ENCODE results near the gene RSBN1. TPM values are rescaled to one million over a fixed set of nuclear protein-coding genes. Genes with fewer than 3 reads are reported as not detected.

Gene RSBN1
- total and polyA plus RNA-seq, 10 of the 15 experiments (the other 5 are each of a cell fraction or from before 2014, with no cell fraction given), result 2.9 to 26.8 (median 11.5) TPM

DNA sequence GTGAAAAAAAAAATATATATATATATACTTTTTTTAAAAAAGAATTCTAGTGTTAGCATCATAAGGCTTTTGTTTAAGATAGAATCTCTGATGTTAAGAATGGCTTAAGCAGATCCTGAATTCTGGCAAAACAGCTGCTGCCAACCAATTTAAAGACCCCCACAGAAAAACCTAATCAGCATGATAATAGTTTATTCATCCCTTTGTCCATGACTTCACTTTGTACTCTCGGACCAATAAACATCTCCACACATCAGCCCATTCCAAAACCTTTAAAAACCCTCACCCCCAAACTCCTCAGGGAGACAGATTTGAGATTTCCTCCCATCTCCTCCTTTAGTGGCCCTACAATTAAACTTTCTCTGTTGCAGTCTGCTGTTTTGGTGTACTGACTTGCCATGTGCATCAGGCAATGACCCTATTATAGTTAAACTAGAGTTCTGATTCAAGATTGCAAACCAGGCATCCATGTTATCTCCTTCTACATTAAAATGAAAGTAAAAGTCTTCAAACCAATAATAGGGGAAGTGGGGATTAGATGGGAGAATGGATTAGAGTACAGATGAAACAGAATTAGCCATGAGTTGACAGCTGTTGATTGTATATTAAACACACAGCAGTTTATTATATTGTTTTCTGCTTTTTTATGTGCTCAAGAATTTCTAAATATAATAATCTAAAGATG, 43.2 kb downstream of the RSBN1 start:
- ATAC-seq (peak; percentile 27; the same call in 1 of the 3 replicates), FAIRE-seq (no peak), DNase-seq (ENCODE audit: low read depth, low spot score) (no peak)
- intact Hi-C loops (cut with micrococcal nuclease; ENCODE audit: unreplicated experiment) (no loop called here), in situ Hi-C loops (cut with MboI) (no loop called here)
- no peak overlapping the region for H3K27ac ChIP-seq (ENCODE audit: control insufficient read depth, insufficient read depth)
- no peaks in the 10 kb centered on the region for H3K27me3 ChIP-seq (replicated peaks in 1 of 2; ENCODE audit: control insufficient read depth in 2 of 2, insufficient read depth in 2 of 2, low read length in 1 of 2)
- H4K20me1 ChIP-seq (ENCODE audit: control insufficient read depth, insufficient read depth), result no peaks in the 10 kb centered on the region
- ChIA-PET POLR2A (interaction anchor here (1.2 to 1.4 kb wide), 2 partner anchors 8 to 10 kb away, joined by 3 to 4 read pairs; partner anchors contain the start of gene PHTF1), SMC1A (ENCODE audit: uncharacterized antibody, unreplicated experiment) (interaction anchor here (1.0 to 3.5 kb wide), 3 partner anchors 9 to 17 kb away, joined by 4 to 16 read pairs (median 13); partner anchors contain the start of gene PHTF1), CTCF (interaction anchor here (0.8 to 2.2 kb wide), 4 partner anchors 9 to 43 kb away, joined by 3 to 8 read pairs (median 5); partner anchors contain the start of gene RSBN1), RAD21 (ENCODE audit: unreplicated experiment) (interaction anchor here (1.2 to 1.8 kb wide), 4 partner anchors 9 to 35 kb away, joined by 3 to 6 read pairs (median 5); partner anchors contain the start of gene PHTF1)
- H2AFZ ChIP-seq (ENCODE audit: control insufficient read depth, low read depth, low read length), result no peak overlapping the region
- H3K79me2 ChIP-seq (ENCODE audit: control insufficient read depth, insufficient read depth, low read length), result no peaks in the 10 kb centered on the region; the same call in 1 of the 2 replicates
- H3K4me3 ChIP-seq, result no peak overlapping the region
- TF ChIP-seq SPI1 (IDR thresholded peaks at IDR 0.05; ENCODE audit: borderline replicate concordance, insufficient read depth, low read depth, low read length), result peak; percentile 42; the same call in 1 of the 2 replicates
- TF ChIP-seq EED (IDR thresholded peaks at IDR 0.05; ENCODE audit: low read depth), result no peak
- WGBS (ENCODE audit: insufficient coverage, insufficient replicate concordance, low lambda C conversion rate, missing lambda C conversion rate), result 41% methylated on average over 1 of the region's 1 CpG
- H3K4me2 ChIP-seq (ENCODE audit: control insufficient read depth, insufficient read depth), result no peak overlapping the region
- H3K9ac ChIP-seq (ENCODE audit: control insufficient read depth, insufficient read depth, low read length), result no peak overlapping the region
- peaks cover 4 to 10% of the 10 kb centered on the region in 2 experiments for H3K36me3 ChIP-seq (ENCODE audit: control insufficient read depth in 2 of 2, insufficient read depth in 2 of 2, low read length in 1 of 2)
- no peaks in the 10 kb centered on the region for H3K9me3 ChIP-seq (replicated peaks; ENCODE audit: control insufficient read depth, insufficient read depth, low read length)
- BruUV-seq (replicated peaks), result no TSS peak
- H3K4me1 ChIP-seq (ENCODE audit: control insufficient read depth, insufficient read depth, low read length), result no peaks in the 10 kb centered on the region

DNA sequence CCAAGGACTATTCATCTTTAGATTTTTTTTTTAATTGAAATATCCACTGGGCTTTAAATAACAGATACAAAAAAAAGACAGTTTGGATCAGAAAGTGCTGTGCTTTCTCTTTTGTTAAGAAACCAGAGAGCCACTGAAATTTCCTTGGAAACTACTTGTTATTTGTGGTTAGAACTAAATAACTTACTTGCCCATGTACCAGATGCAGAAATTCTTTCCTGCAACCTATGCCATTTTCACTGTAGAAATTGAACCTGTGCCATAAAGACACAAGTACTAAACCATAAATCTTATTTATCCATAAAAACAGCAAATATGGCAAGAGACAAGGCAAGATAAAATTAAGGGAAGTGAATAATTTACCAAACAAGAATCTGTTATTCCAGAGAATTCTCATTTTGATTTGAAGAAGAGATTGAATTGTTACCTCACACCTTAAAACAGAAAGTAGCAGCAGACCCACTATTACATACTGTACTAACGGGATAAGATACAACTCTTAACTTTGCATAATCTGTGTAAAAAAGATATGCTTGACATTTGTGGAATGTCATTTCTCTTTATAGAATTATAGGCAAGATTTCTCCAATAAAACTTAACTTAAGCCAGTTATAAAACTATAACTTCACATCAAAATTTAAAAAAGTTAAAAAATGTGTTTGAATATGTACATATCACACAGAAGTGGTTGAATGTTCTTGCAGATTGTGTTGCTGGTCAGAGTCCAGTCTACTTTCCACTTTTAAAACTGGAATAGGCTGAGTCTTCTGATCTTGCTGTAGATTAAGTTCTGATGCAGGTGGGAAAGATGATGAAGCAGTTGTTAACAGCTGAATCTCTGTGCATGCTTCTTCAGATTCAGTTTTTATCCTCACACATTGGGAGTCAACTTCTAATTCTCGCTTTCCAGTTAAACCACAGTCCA, 46.7 kb downstream of the RSBN1 start:
- no TSS peak for BruUV-seq (replicated peaks)
- FAIRE-seq (peak; percentile 38), ATAC-seq (no peak), DNase-seq (ENCODE audit: low read depth, low spot score) (no peak)
- Histone ChIP-seq H4K20me1 (ENCODE audit: control insufficient read depth, insufficient read depth) (no peaks in the 10 kb centered on the region), H3K79me2 (ENCODE audit: control insufficient read depth, insufficient read depth, low read length) (no peaks in the 10 kb centered on the region; the same call in 1 of the 2 replicates), H3K9me3 (replicated peaks; ENCODE audit: control insufficient read depth, insufficient read depth, low read length) (no peaks in the 10 kb centered on the region), H3K27ac (ENCODE audit: control insufficient read depth, insufficient read depth) (no peak overlapping the region), H3K36me3 (ENCODE audit: control insufficient read depth in 2 of 2, insufficient read depth in 2 of 2, low read length in 1 of 2) (peaks cover 4 to 8% of the 10 kb centered on the region in 2 experiments), H3K4me3 (no peak overlapping the region), H3K27me3 (replicated peaks in 1 of 2; ENCODE audit: control insufficient read depth in 2 of 2, insufficient read depth in 2 of 2, low read length in 1 of 2) (no peaks in the 10 kb centered on the region), H2AFZ (ENCODE audit: control insufficient read depth, low read depth, low read length) (no peak overlapping the region), H3K4me2 (ENCODE audit: control insufficient read depth, insufficient read depth) (no peak overlapping the region), H3K9ac (ENCODE audit: control insufficient read depth, insufficient read depth, low read length) (no peak overlapping the region), H3K4me1 (ENCODE audit: control insufficient read depth, insufficient read depth, low read length) (no peaks in the 10 kb centered on the region)
- in situ Hi-C loops (cut with MboI) (no loop called here), intact Hi-C loops (cut with micrococcal nuclease; ENCODE audit: unreplicated experiment) (no loop called here)
- ChIA-PET POLR2A (no interaction called here), SMC1A (ENCODE audit: uncharacterized antibody, unreplicated experiment) (interaction anchor here (1.1 kb wide), 1 partner anchor 23 kb away, joined by 4 read pairs; no protein-coding TSS in a partner anchor), RAD21 (ENCODE audit: unreplicated experiment) (no interaction called here), CTCF (no interaction called here)
- 98% methylated on average over 2 of the region's 2 CpGs for WGBS (ENCODE audit: insufficient coverage, insufficient replicate concordance, low lambda C conversion rate, missing lambda C conversion rate)
- TF ChIP-seq BHLHE40 (IDR thresholded peaks at IDR 0.05; ENCODE audit: borderline replicate concordance in 1 of 2, low read depth in 2 of 2, low read length in 1 of 2) (no peak), SIN3A (IDR thresholded peaks at IDR 0.05; ENCODE audit: low read depth, low read length) (no peak), JUNB (IDR thresholded peaks at IDR 0.05) (no peak), TCF12 (IDR thresholded peaks at IDR 0.05; ENCODE audit: low read depth, low read length) (no peak), MYC (IDR thresholded peaks at IDR 0.05; ENCODE audit: insufficient read depth, insufficient read length, insufficient replicate concordance, low read length, severe bottlenecking) (no peak), NFXL1 (IDR thresholded peaks at IDR 0.05; ENCODE audit: borderline replicate concordance) (no peak), TAF1 (IDR thresholded peaks at IDR 0.05; ENCODE audit: borderline replicate concordance, low read depth, low read length) (no peak), WRNIP1 (IDR thresholded peaks at IDR 0.05; ENCODE audit: borderline replicate concordance, low read depth, low read length) (no peak), CREM (IDR thresholded peaks at IDR 0.05; ENCODE audit: low read depth) (no peak), ASH2L (IDR thresholded peaks at IDR 0.05; ENCODE audit: borderline replicate concordance, low read depth) (no peak)
- TF ChIP-seq, protein P1, sequence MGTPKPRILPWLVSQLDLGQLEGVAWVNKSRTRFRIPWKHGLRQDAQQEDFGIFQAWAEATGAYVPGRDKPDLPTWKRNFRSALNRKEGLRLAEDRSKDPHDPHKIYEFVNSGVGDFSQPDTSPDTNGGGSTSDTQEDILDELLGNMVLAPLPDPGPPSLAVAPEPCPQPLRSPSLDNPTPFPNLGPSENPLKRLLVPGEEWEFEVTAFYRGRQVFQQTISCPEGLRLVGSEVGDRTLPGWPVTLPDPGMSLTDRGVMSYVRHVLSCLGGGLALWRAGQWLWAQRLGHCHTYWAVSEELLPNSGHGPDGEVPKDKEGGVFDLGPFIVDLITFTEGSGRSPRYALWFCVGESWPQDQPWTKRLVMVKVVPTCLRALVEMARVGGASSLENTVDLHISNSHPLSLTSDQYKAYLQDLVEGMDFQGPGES (IDR thresholded peaks at IDR 0.05), result no peak

Data from GM12878 (cell line).